Epithelial cell of proximal tubule (primary cell): Measurements from ENCODE around the gene TMEM254. TPM values are rescaled to one million over a fixed set of nuclear protein-coding genes. Genes with fewer than 3 reads are reported as not detected.
"Not testable (repeated sequence)": the region's sequence is repeated elsewhere in the genome, so short reads cannot be mapped to it uniquely, and the experiment has no call there.

Experiments
- DNase-seq: peaks from one replicate; pipeline ENCODE4 v3.0.0-alpha.2; 2011; ENCODE audit warnings: low read depth
- H3K4me3 ChIP-seq: 2 replicates; pipeline ENCODE4 v1.5.1; 2011; ENCODE audit warnings: low read depth, mild to moderate bottlenecking, low read length
- CTCF ChIP-seq: conservative IDR thresholded peaks from 2 replicates; pipeline ENCODE4 v1.5.1; 2012; ENCODE audit warnings: low read depth, mild to moderate bottlenecking, low read length
- total RNA-seq: library from RNA; depleted of rRNA; stranded (reverse); fragments of >200 nt; gene quantifications from 2 replicates; pipeline ENCODE4 v1.2.3, GENCODE V29; 2015

Gene TMEM254, protein sequence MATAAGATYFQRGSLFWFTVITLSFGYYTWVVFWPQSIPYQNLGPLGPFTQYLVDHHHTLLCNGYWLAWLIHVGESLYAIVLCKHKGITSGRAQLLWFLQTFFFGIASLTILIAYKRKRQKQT
- 11.6 and 12.1 TPM in 2 replicates for total RNA-seq

DNA sequence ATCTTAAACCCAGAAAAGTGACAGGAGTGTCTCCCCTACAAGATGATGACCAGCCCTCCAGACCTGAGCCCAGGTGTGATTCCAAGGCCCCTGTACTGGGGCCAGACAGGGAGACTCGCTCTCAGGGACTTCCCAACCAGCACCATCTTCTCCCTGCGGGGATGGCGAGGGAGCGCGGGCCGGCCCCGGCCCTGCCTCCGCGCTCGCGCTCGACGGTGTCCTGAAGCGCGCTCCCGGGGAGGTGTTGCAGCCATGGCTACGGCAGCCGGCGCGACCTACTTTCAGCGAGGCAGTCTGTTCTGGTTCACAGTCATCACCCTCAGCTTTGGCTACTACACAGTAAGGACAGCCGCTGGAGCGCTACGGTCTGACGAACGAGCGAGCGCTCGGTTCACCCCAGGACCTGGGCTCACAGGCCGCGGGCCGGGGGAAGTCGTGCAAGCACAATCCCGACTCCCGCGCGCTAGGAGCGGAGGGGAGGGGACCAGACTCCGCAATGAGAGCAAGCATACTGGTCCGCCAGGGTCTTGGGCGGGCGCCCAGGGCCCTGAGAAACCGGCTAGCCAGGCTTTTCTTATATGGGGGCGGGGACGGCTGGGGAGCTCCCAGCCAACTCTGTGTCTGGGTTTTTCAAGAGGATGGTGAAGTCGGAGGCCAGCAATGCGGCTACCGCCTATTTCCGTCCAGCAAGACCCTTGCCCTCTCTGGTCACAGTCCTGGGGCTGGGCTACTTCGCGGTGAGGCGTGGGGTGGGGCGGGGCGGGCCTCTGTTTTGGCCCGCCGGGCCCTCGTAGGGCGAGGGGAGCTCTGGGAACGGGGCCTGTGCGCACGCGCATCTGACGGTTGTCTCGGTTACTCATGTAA lies at the start of gene TMEM254:
Gene TMEM254, plus strand, starts transcription at position 218 of the 864 bp plus-strand sequence. Its CDS starts 35 bp downstream, at position 253.
- no peak for TF ChIP-seq CTCF
- DNase-seq: peak; percentile 39
- peak within 1 kb of the TSS; percentile 93 for H3K4me3 ChIP-seq

- not testable (repeated sequence) for DNase-seq, H3K4me3 ChIP-seq
Measured at GRCh38 chr10:80029205-80029604, 49.3 kb upstream of the TMEM254 start.

GRCh38 chr10:80029865-80030264 lies 48.6 kb upstream of the TMEM254 start:
- not testable (repeated sequence) for H3K4me3 ChIP-seq, DNase-seq

GRCh38 chr10:80032503-80032902 lies 46.0 kb upstream of the TMEM254 start:
- DNase-seq: no peak
- no peak for TF ChIP-seq CTCF
- H3K4me3 ChIP-seq: no peak overlapping the region

GRCh38 chr10:80034766-80035165 lies 43.7 kb upstream of the TMEM254 start:
- not testable (repeated sequence) for DNase-seq, H3K4me3 ChIP-seq

- H3K4me3 ChIP-seq, DNase-seq: not testable (repeated sequence)
Measured at GRCh38 chr10:80035430-80035829, 43.0 kb upstream of the TMEM254 start.

- not testable (repeated sequence) for H3K4me3 ChIP-seq, DNase-seq
Measured at GRCh38 chr10:80036921-80037500, 41.5 kb upstream of the TMEM254 start.

GRCh38 chr10:80038226-80038625 lies 40.2 kb upstream of the TMEM254 start:
- DNase-seq, H3K4me3 ChIP-seq: not testable (repeated sequence)

- DNase-seq: no peak
- TF ChIP-seq CTCF: no peak
- H3K4me3 ChIP-seq: no peak overlapping the region
Measured at GRCh38 chr10:80041162-80041561, 37.3 kb upstream of the TMEM254 start.

- not testable (repeated sequence) for H3K4me3 ChIP-seq, DNase-seq
Measured at GRCh38 chr10:80044935-80045334, 33.5 kb upstream of the TMEM254 start.
